Measurements from ENCODE around the gene TRAPPC8.

The TRAPPC8 gene

DNA sequence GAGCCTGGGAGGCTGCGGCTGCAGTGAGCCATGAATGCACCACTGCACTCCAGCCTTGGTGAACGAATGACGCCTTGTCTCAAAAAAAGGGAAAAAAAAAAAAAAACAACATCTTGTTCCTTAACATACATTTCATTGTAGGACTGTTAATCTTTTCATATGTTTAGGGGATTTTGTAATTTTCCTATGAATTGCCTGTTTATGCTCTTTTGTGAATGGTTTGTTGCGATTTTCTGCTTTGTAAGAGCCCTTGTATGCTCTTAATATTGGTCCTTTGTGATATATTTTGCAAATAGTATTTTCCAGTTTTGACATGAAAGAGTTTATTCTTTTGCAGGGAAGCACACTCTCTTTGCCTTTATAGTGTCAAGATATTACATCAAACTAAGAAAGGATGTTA is 50.0 kb downstream of the TRAPPC8 start:
- H3K23ac ChIP-seq (ENCODE audit: low read length in 2 of 2) = no peak overlapping the region
- H3K4me1 ChIP-seq (ENCODE audit: control insufficient read depth, insufficient read depth, low read depth, low read length) = no peaks in the 10 kb centered on the region
- H3K9me3 ChIP-seq (ENCODE audit: control insufficient read depth, low read length) = no peaks in the 10 kb centered on the region
- peaks cover 6 to 85% of the 10 kb centered on the region in 2 experiments for H3K36me3 ChIP-seq (ENCODE audit: control insufficient read depth in 1 of 2, insufficient read depth in 2 of 2, low read depth in 1 of 2, low read length in 2 of 2)
- H3K4me2 ChIP-seq (ENCODE audit: low read length, poor library complexity, severe bottlenecking) = no peak overlapping the region
- H3K27ac ChIP-seq (ENCODE audit: low read length, poor library complexity, severe bottlenecking) = no peak overlapping the region
- H2BK12ac ChIP-seq (ENCODE audit: low read length in 2 of 2) = no peak overlapping the region
- no peak overlapping the region for H2BK15ac ChIP-seq (ENCODE audit: low read depth, poor library complexity, severe bottlenecking)
- H2BK5ac ChIP-seq (ENCODE audit: low read depth, low read length, poor library complexity, severe bottlenecking) = no peak overlapping the region
- WGBS = 100% methylated on average over 2 of the region's 4 CpGs
- H2AFZ ChIP-seq (ENCODE audit: low read depth, low read length) = no peak overlapping the region
- no peak overlapping the region for H2AK5ac ChIP-seq (ENCODE audit: low read length, severe bottlenecking)
- H4K91ac ChIP-seq (ENCODE audit: low read length) = no peak overlapping the region
- H3K18ac ChIP-seq (ENCODE audit: low read depth in 1 of 2, low read length in 2 of 2) = no peak overlapping the region
- no peak for DNase-seq
- H2BK120ac ChIP-seq (ENCODE audit: low read depth, low read length) = no peak overlapping the region
- H3K4me3 ChIP-seq (ENCODE audit: insufficient read depth in 1 of 2, low read depth in 1 of 2, low read length in 2 of 2) = no peak overlapping the region
- H3K4ac ChIP-seq (ENCODE audit: low read depth in 1 of 2, low read length in 2 of 2) = no peak overlapping the region
- peaks cover 8% of the 10 kb centered on the region for H3K79me1 ChIP-seq (replicated peaks; ENCODE audit: low read length, poor library complexity, severe bottlenecking)
- no peak overlapping the region for H3K14ac ChIP-seq (ENCODE audit: low read length in 2 of 2)
- H3K9ac ChIP-seq (ENCODE audit: low read length) = no peak overlapping the region
- H4K8ac ChIP-seq (ENCODE audit: low read length) = no peak overlapping the region
- H3K27me3 ChIP-seq (ENCODE audit: control insufficient read depth in 1 of 2, insufficient read depth in 1 of 2, low read length in 2 of 2) = no peaks in the 10 kb centered on the region

DNA sequence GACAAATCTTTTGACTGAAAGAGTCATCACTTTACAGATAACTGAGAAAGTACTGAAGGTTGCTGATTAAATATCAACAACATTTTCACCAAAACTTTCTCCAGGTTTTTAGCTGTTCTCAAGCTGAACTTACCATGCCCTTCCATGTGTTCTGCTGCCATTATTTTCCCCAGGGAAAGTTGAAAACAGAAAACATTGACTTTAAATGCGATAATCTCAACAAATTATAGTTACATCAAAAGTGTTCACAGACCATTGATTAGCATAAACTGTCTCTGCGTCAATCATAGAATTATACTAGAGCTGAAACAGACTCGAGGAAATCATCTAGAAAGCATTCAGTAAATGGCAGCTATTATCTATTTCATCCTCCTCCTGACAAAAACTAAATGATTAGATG is 51.4 kb downstream of the TRAPPC8 start:
- Histone ChIP-seq H2BK15ac (ENCODE audit: low read depth, poor library complexity, severe bottlenecking) (no peak overlapping the region), H2AFZ (ENCODE audit: low read depth, low read length) (no peak overlapping the region), H3K27ac (ENCODE audit: low read length, poor library complexity, severe bottlenecking) (no peak overlapping the region), H3K27me3 (ENCODE audit: control insufficient read depth in 1 of 2, insufficient read depth in 1 of 2, low read length in 2 of 2) (no peaks in the 10 kb centered on the region), H2BK12ac (ENCODE audit: low read length in 2 of 2) (no peak overlapping the region), H3K36me3 (ENCODE audit: control insufficient read depth in 1 of 2, insufficient read depth in 2 of 2, low read depth in 1 of 2, low read length in 2 of 2) (peaks cover 7 to 82% of the 10 kb centered on the region in 2 experiments), H2AK5ac (ENCODE audit: low read length, severe bottlenecking) (no peak overlapping the region), H3K9me3 (ENCODE audit: control insufficient read depth, low read length) (no peaks in the 10 kb centered on the region), H3K23ac (ENCODE audit: low read length in 2 of 2) (no peak overlapping the region), H4K8ac (ENCODE audit: low read length) (no peak overlapping the region), H3K4ac (ENCODE audit: low read depth in 1 of 2, low read length in 2 of 2) (no peak overlapping the region), H3K14ac (ENCODE audit: low read length in 2 of 2) (no peak overlapping the region), H3K79me1 (replicated peaks; ENCODE audit: low read length, poor library complexity, severe bottlenecking) (peaks cover 10% of the 10 kb centered on the region), H2BK5ac (ENCODE audit: low read depth, low read length, poor library complexity, severe bottlenecking) (no peak overlapping the region), H3K4me2 (ENCODE audit: low read length, poor library complexity, severe bottlenecking) (no peak overlapping the region), H3K4me1 (ENCODE audit: control insufficient read depth, insufficient read depth, low read depth, low read length) (no peaks in the 10 kb centered on the region), H3K9ac (ENCODE audit: low read length) (no peak overlapping the region), H3K4me3 (ENCODE audit: insufficient read depth in 1 of 2, low read depth in 1 of 2, low read length in 2 of 2) (no peak overlapping the region), H4K91ac (ENCODE audit: low read length) (no peak overlapping the region), H3K18ac (ENCODE audit: low read depth in 1 of 2, low read length in 2 of 2) (no peak overlapping the region), H2BK120ac (ENCODE audit: low read depth, low read length) (no peak overlapping the region)
- WGBS = 100% methylated on average over 2 of the region's 3 CpGs
- DNase-seq = no peak

DNA sequence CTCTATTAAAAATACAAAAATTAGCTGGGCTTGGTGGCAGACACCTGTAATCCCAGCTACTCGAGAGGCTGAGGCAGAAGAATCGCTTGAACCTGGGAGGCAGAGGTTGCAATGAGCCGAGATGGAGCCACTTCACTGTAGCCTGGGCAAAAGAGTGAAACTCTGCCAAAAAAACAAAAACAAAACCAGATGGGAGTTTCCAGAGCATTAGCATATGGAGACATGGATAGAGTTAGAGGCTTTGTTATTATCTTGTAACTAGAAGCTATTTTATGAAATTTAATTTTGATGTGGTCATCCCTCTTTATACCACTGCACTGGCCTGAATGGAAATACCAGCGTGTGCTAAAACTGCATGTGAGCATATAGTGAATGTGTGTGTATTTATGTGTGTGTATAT is 58.9 kb downstream of the TRAPPC8 start:
- no peak overlapping the region for H2BK120ac ChIP-seq (ENCODE audit: low read depth, low read length)
- peaks cover 20% of the 10 kb centered on the region for H3K79me1 ChIP-seq (replicated peaks; ENCODE audit: low read length, poor library complexity, severe bottlenecking)
- peaks cover 9 to 69% of the 10 kb centered on the region in 2 experiments for H3K36me3 ChIP-seq (ENCODE audit: control insufficient read depth in 1 of 2, insufficient read depth in 2 of 2, low read depth in 1 of 2, low read length in 2 of 2)
- H4K91ac ChIP-seq (ENCODE audit: low read length) = no peak overlapping the region
- no peak overlapping the region for H3K9ac ChIP-seq (ENCODE audit: low read length)
- H3K18ac ChIP-seq (ENCODE audit: low read depth in 1 of 2, low read length in 2 of 2) = no peak overlapping the region
- no peak overlapping the region for H3K27ac ChIP-seq (ENCODE audit: low read length, poor library complexity, severe bottlenecking)
- no peak overlapping the region for H2BK5ac ChIP-seq (ENCODE audit: low read depth, low read length, poor library complexity, severe bottlenecking)
- H3K4me1 ChIP-seq (ENCODE audit: control insufficient read depth, insufficient read depth, low read depth, low read length) = no peaks in the 10 kb centered on the region
- H2AK5ac ChIP-seq (ENCODE audit: low read length, severe bottlenecking) = no peak overlapping the region
- H2AFZ ChIP-seq (ENCODE audit: low read depth, low read length) = no peak overlapping the region
- H3K4ac ChIP-seq (ENCODE audit: low read depth in 1 of 2, low read length in 2 of 2) = no peak overlapping the region
- H2BK15ac ChIP-seq (ENCODE audit: low read depth, poor library complexity, severe bottlenecking) = no peak overlapping the region
- no peak overlapping the region for H4K8ac ChIP-seq (ENCODE audit: low read length)
- no peaks in the 10 kb centered on the region for H3K27me3 ChIP-seq (ENCODE audit: control insufficient read depth in 1 of 2, insufficient read depth in 1 of 2, low read length in 2 of 2)
- H3K14ac ChIP-seq (ENCODE audit: low read length in 2 of 2) = no peak overlapping the region
- DNase-seq = no peak
- 100% methylated on average over 4 of the region's 4 CpGs for WGBS
- no peak overlapping the region for H3K4me3 ChIP-seq (ENCODE audit: insufficient read depth in 1 of 2, low read depth in 1 of 2, low read length in 2 of 2)
- H3K9me3 ChIP-seq (ENCODE audit: control insufficient read depth, low read length) = peaks cover 26% of the 10 kb centered on the region
- H3K4me2 ChIP-seq (ENCODE audit: low read length, poor library complexity, severe bottlenecking) = no peak overlapping the region
- H3K23ac ChIP-seq (ENCODE audit: low read length in 2 of 2) = no peak overlapping the region
- no peak overlapping the region for H2BK12ac ChIP-seq (ENCODE audit: low read length in 2 of 2)

DNA sequence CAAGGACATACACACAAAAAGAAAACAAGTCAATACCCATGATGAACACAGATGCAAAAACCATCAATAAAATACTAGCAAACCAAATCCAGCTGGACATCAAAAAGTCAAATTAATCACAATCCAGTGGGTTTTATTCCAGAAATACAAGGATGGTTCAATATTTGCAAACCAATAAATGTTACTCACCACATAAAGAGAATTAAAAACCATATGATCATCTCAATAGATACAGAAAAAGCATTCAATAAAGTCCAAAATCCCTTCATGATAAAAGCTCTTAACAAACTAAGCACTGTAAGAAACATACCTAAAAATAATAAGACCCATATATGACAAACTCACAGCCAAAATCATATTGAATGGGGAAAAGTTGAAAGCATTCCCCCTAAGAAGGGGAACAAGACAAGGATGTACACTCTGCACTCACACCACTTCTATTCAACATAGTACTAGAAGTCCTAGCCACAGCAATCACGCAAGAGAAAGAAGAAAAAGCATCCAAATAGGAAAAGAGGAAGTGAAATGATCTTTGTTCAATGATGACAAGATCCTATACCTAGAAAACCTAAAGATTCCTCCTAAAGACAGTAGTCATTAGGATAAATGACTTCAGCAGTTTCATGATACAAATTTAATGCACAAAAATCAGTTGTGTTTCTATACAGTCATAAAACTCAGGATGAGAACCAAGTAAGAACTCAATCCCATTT is 62.6 kb downstream of the TRAPPC8 start:
- Histone ChIP-seq H3K4ac (ENCODE audit: low read depth in 1 of 2, low read length in 2 of 2) (no peak overlapping the region), H4K91ac (ENCODE audit: low read length) (no peak overlapping the region), H3K9ac (ENCODE audit: low read length) (no peak overlapping the region), H3K4me1 (ENCODE audit: control insufficient read depth, insufficient read depth, low read depth, low read length) (peaks cover under 1% of the 10 kb centered on the region), H2BK15ac (ENCODE audit: low read depth, poor library complexity, severe bottlenecking) (no peak overlapping the region), H2AFZ (ENCODE audit: low read depth, low read length) (no peak overlapping the region), H3K23ac (ENCODE audit: low read length in 2 of 2) (no peak overlapping the region), H2AK5ac (ENCODE audit: low read length, severe bottlenecking) (no peak overlapping the region), H3K79me1 (replicated peaks; ENCODE audit: low read length, poor library complexity, severe bottlenecking) (peaks cover 24% of the 10 kb centered on the region), H3K27ac (ENCODE audit: low read length, poor library complexity, severe bottlenecking) (no peak overlapping the region), H3K4me3 (ENCODE audit: insufficient read depth in 1 of 2, low read depth in 1 of 2, low read length in 2 of 2) (no peak overlapping the region), H2BK12ac (ENCODE audit: low read length in 2 of 2) (no peak overlapping the region), H3K14ac (ENCODE audit: low read length in 2 of 2) (no peak overlapping the region), H4K8ac (ENCODE audit: low read length) (no peak overlapping the region), H2BK5ac (ENCODE audit: low read depth, low read length, poor library complexity, severe bottlenecking) (no peak overlapping the region), H3K36me3 (ENCODE audit: control insufficient read depth in 1 of 2, insufficient read depth in 2 of 2, low read depth in 1 of 2, low read length in 2 of 2) (peaks cover 20 to 68% of the 10 kb centered on the region in 2 experiments), H3K4me2 (ENCODE audit: low read length, poor library complexity, severe bottlenecking) (no peak overlapping the region), H3K27me3 (ENCODE audit: control insufficient read depth in 1 of 2, insufficient read depth in 1 of 2, low read length in 2 of 2) (no peaks in the 10 kb centered on the region), H3K9me3 (ENCODE audit: control insufficient read depth, low read length) (peaks cover 28% of the 10 kb centered on the region), H2BK120ac (ENCODE audit: low read depth, low read length) (no peak overlapping the region), H3K18ac (ENCODE audit: low read depth in 1 of 2, low read length in 2 of 2) (no peak overlapping the region)
- WGBS = no CpG with 5 or more reads among the region's 1 CpG
- DNase-seq = no peak
